Measurements from ENCODE around the gene LTBP4. TPM values are rescaled to one million over a fixed set of nuclear protein-coding genes. Genes with fewer than 3 reads are reported as not detected.

LTBP4 gene
- total RNA-seq, 1 donor from 2014 or later: 75.1 TPM

- TF ChIP-seq, protein P1, sequence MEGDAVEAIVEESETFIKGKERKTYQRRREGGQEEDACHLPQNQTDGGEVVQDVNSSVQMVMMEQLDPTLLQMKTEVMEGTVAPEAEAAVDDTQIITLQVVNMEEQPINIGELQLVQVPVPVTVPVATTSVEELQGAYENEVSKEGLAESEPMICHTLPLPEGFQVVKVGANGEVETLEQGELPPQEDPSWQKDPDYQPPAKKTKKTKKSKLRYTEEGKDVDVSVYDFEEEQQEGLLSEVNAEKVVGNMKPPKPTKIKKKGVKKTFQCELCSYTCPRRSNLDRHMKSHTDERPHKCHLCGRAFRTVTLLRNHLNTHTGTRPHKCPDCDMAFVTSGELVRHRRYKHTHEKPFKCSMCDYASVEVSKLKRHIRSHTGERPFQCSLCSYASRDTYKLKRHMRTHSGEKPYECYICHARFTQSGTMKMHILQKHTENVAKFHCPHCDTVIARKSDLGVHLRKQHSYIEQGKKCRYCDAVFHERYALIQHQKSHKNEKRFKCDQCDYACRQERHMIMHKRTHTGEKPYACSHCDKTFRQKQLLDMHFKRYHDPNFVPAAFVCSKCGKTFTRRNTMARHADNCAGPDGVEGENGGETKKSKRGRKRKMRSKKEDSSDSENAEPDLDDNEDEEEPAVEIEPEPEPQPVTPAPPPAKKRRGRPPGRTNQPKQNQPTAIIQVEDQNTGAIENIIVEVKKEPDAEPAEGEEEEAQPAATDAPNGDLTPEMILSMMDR (IDR thresholded peaks at IDR 0.05): no peak
- no peaks in the 10 kb centered on the region for H3K36me3 Mint-ChIP-seq (ENCODE audit: low read depth)
- H3K27ac Mint-ChIP-seq: no peak overlapping the region
- intact Hi-C loops (cut with micrococcal nuclease): loop anchor here (1.0 to 5.0 kb wide), 9 partner anchors 16 to 460 kb away; partner anchors contain the start of gene SHKBP1
- H3K9me3 Mint-ChIP-seq: no peaks in the 10 kb centered on the region
- CTCF ChIA-PET: interaction anchor here (0.6 to 3.7 kb wide), 9 partner anchors 11 to 460 kb away, joined by 3 to 19 read pairs (median 5); no protein-coding TSS in a partner anchor
- H3K27me3 Mint-ChIP-seq: peaks cover 32% of the 10 kb centered on the region
- H3K4me3 Mint-ChIP-seq: no peak overlapping the region
- POLR2A ChIA-PET: interaction anchor here (0.5 to 3.9 kb wide), 5 partner anchors 19 to 160 kb away, joined by 3 to 25 read pairs (median 4); no protein-coding TSS in a partner anchor
- ATAC-seq (ENCODE audit: low read depth): no peak
- peaks cover 52% of the 10 kb centered on the region for H3K4me1 Mint-ChIP-seq
- DNase-seq: no peak
These were observed 2.3 kb upstream of the LTBP4 start for GRCh38 chr19:40598918-40599307.

- Mint-ChIP-seq H3K36me3 (ENCODE audit: low read depth) (no peaks in the 10 kb centered on the region), H3K27me3 (peaks cover 32% of the 10 kb centered on the region), H3K4me3 (peak overlapping the region; percentile 0), H3K27ac (no peak overlapping the region), H3K9me3 (no peaks in the 10 kb centered on the region), H3K4me1 (peaks cover 57% of the 10 kb centered on the region)
- intact Hi-C loops (cut with micrococcal nuclease): loop anchor here (2.0 to 5.0 kb wide), 3 partner anchors 15 to 177 kb away; no protein-coding TSS in a partner anchor
- DNase-seq: no peak
- CTCF ChIA-PET: interaction anchor here (0.7 to 3.7 kb wide), 8 partner anchors 10 to 460 kb away, joined by 4 to 19 read pairs (median 6); no protein-coding TSS in a partner anchor
- POLR2A ChIA-PET: interaction anchor here (0.5 to 3.9 kb wide), 5 partner anchors 20 to 294 kb away, joined by 3 to 25 read pairs (median 4); no protein-coding TSS in a partner anchor
- TF ChIP-seq, protein P1 (IDR thresholded peaks at IDR 0.05): no peak
- no peak for ATAC-seq (ENCODE audit: low read depth)
These were observed 1.8 kb upstream of the LTBP4 start for GRCh38 chr19:40599331-40599901.

- Mint-ChIP-seq H3K36me3 (ENCODE audit: low read depth) (no peaks in the 10 kb centered on the region), H3K27ac (no peak overlapping the region), H3K9me3 (no peaks in the 10 kb centered on the region), H3K4me1 (peaks cover 63% of the 10 kb centered on the region), H3K27me3 (peaks cover 32% of the 10 kb centered on the region), H3K4me3 (peak overlapping the region; percentile 66)
- ChIA-PET CTCF (interaction anchor here (0.7 to 4.3 kb wide), 8 partner anchors 10 to 295 kb away, joined by 3 to 21 read pairs (median 7); no protein-coding TSS in a partner anchor), POLR2A (interaction anchor here (0.6 to 3.9 kb wide), 6 partner anchors 10 to 456 kb away, joined by 3 to 25 read pairs (median 4); no protein-coding TSS in a partner anchor)
- ATAC-seq (ENCODE audit: low read depth) (no peak), DNase-seq (no peak)
- TF ChIP-seq, protein P1 (IDR thresholded peaks at IDR 0.05): no peak
- intact Hi-C loops (cut with micrococcal nuclease): loop anchor here (2.0 to 10.0 kb wide), 6 partner anchors 15 to 1095 kb away; partner anchors contain the start of gene SERTAD3
These were observed 1.1 kb upstream of the LTBP4 start for GRCh38 chr19:40599902-40600569.

- no peak for DNase-seq
- no peak for ATAC-seq (ENCODE audit: low read depth)
- no peaks in the 10 kb centered on the region for H3K9me3 Mint-ChIP-seq
- ChIA-PET CTCF (interaction anchor here (0.9 to 4.3 kb wide), 7 partner anchors 9 to 295 kb away, joined by 3 to 21 read pairs (median 8); no protein-coding TSS in a partner anchor), POLR2A (interaction anchor here (0.6 to 3.9 kb wide), 6 partner anchors 9 to 457 kb away, joined by 3 to 25 read pairs (median 4); no protein-coding TSS in a partner anchor)
- peak overlapping the region; percentile 66 for H3K4me3 Mint-ChIP-seq
- peaks cover 67% of the 10 kb centered on the region for H3K4me1 Mint-ChIP-seq
- H3K36me3 Mint-ChIP-seq (ENCODE audit: low read depth): no peaks in the 10 kb centered on the region
- intact Hi-C loops (cut with micrococcal nuclease): loop anchor here (2.0 to 10.0 kb wide), 3 partner anchors 34 to 1096 kb away; partner anchors contain the start of gene SERTAD3
- TF ChIP-seq, protein P1 (IDR thresholded peaks at IDR 0.05): no peak
- no peak overlapping the region for H3K27ac Mint-ChIP-seq
- H3K27me3 Mint-ChIP-seq: peaks cover 32% of the 10 kb centered on the region
These were observed 517 bp upstream of the LTBP4 start for GRCh38 chr19:40600570-40601133.

Measured in activated B cell treated with CpG ODN at 0.5 μM for 24 hours (primary cell).